ENCODE data around the gene AMFR. TPM values are rescaled to one million over a fixed set of nuclear protein-coding genes. Genes with fewer than 3 reads are reported as not detected.

AMFR gene
- 64.7 and 66.4 TPM in 2 replicates for total RNA-seq
- long read RNA-seq, transcript AMFR-201 (14 exons, 3,600 nt) = major isoform, 5 of 22 reads
- long read RNA-seq, partial matches to known transcripts = 8 of 22 reads
- long read RNA-seq, other reads (novel, unspliced or antisense) = 3 of 22 reads

GRCh38 chr16:56425439-56425832 is at the start of gene AMFR:
TSS of gene AMFR (minus strand) at chr16:56425545. CDS start at chr16:56425327, 218 bp downstream.
- peak; percentile 61 for TF ChIP-seq CTCF (conservative IDR thresholded peaks at IDR 0.05)
- Mint-ChIP-seq H3K27ac (ENCODE audit: unreplicated experiment) (peak within 1 kb of the TSS; percentile 86), H3K27me3 (ENCODE audit: low read depth) (no peaks in the 10 kb centered on the region), H3K9me3 (no peaks in the 10 kb centered on the region), H3K36me3 (ENCODE audit: low read depth) (peaks cover 1% of the 10 kb centered on the region), H3K4me3 (peak within 1 kb of the TSS; percentile 97), H3K4me1 (peaks cover 40% of the 10 kb centered on the region)
- peak; percentile 56 for DNase-seq (ENCODE audit: low read depth, low spot score)

GRCh38 chr16:56470666-56471065 is 45.3 kb upstream of the AMFR start:
- Mint-ChIP-seq H3K4me3 (no peak overlapping the region), H3K36me3 (ENCODE audit: low read depth) (peaks cover 10% of the 10 kb centered on the region)
- TF ChIP-seq CTCF (conservative IDR thresholded peaks at IDR 0.05) = no peak

GRCh38 chr16:56470232-56470631 is 44.9 kb upstream of the AMFR start:
- H3K4me3 Mint-ChIP-seq = no peak overlapping the region
- no peaks in the 10 kb centered on the region for H3K4me1 Mint-ChIP-seq
- H3K27ac Mint-ChIP-seq (ENCODE audit: unreplicated experiment) = no peak overlapping the region
- H3K9me3 Mint-ChIP-seq = no peaks in the 10 kb centered on the region
- DNase-seq (ENCODE audit: low read depth, low spot score) = no peak
- peaks cover 10% of the 10 kb centered on the region for H3K36me3 Mint-ChIP-seq (ENCODE audit: low read depth)
- no peak for TF ChIP-seq CTCF (conservative IDR thresholded peaks at IDR 0.05)
- H3K27me3 Mint-ChIP-seq (ENCODE audit: low read depth) = no peaks in the 10 kb centered on the region

More at GRCh38 chr16:56470666-56471065, 45.3 kb upstream of the AMFR start:
- Mint-ChIP-seq H3K9me3 (no peaks in the 10 kb centered on the region), H3K27me3 (ENCODE audit: low read depth) (no peaks in the 10 kb centered on the region), H3K4me1 (no peaks in the 10 kb centered on the region), H3K27ac (ENCODE audit: unreplicated experiment) (no peak overlapping the region)
- DNase-seq (ENCODE audit: low read depth, low spot score) = no peak

- Mint-ChIP-seq H3K27ac (ENCODE audit: unreplicated experiment) (no peak overlapping the region), H3K9me3 (no peaks in the 10 kb centered on the region), H3K4me3 (no peak overlapping the region), H3K4me1 (no peaks in the 10 kb centered on the region), H3K36me3 (ENCODE audit: low read depth) (peaks cover 10% of the 10 kb centered on the region), H3K27me3 (ENCODE audit: low read depth) (no peaks in the 10 kb centered on the region)
- no peak for DNase-seq (ENCODE audit: low read depth, low spot score)
- TF ChIP-seq CTCF (conservative IDR thresholded peaks at IDR 0.05) = no peak
These were observed 44.4 kb upstream of the AMFR start for GRCh38 chr16:56469748-56470147.

GRCh38 chr16:56468800-56469199 is 43.5 kb upstream of the AMFR start:
- H3K4me1 Mint-ChIP-seq = no peaks in the 10 kb centered on the region
- no peak for TF ChIP-seq CTCF (conservative IDR thresholded peaks at IDR 0.05)
- H3K4me3 Mint-ChIP-seq = no peak overlapping the region
- no peaks in the 10 kb centered on the region for H3K27me3 Mint-ChIP-seq (ENCODE audit: low read depth)
- peaks cover 10% of the 10 kb centered on the region for H3K36me3 Mint-ChIP-seq (ENCODE audit: low read depth)
- no peaks in the 10 kb centered on the region for H3K9me3 Mint-ChIP-seq
- H3K27ac Mint-ChIP-seq (ENCODE audit: unreplicated experiment) = no peak overlapping the region
- no peak for DNase-seq (ENCODE audit: low read depth, low spot score)
